Brain microvascular endothelial cell (primary cell): ENCODE measurements around the gene ASIC1.

Experiments
- DNase-seq: peaks from one replicate; pipeline ENCODE4 v3.0.0-alpha.2; 2020
- H3K27ac ChIP-seq: fragments of 250-450 bp; sonication (Bioruptor Pico); 2 replicates; pipeline ENCODE4 v1.5.1; 2020; ENCODE audit warnings: mild to moderate bottlenecking, moderate library complexity
- H3K27me3 ChIP-seq: fragments of 250-450 bp; sonication (Bioruptor Pico); replicated peaks from 2 replicates; pipeline ENCODE4 v1.5.1; 2020; ENCODE audit warnings: mild to moderate bottlenecking
- H3K36me3 ChIP-seq: fragments of 250-450 bp; sonication (Bioruptor Pico); replicated peaks from 2 replicates; pipeline ENCODE4 v1.5.1; 2020; ENCODE audit warnings: mild to moderate bottlenecking
- H3K4me3 ChIP-seq: 2 replicates; pipeline ENCODE4 v1.5.1; 2011; ENCODE audit warnings: low read depth, mild to moderate bottlenecking, control low read depth, low read length, moderate library complexity
- CTCF ChIP-seq: IDR thresholded peaks from 2 replicates; pipeline ENCODE4 v1.5.1; 2011; ENCODE audit warnings: low read depth, mild to moderate bottlenecking, moderate library complexity, low read length, control low read depth, inconsistent platforms; ENCODE audit errors: missing control alignments
- in situ Hi-C: cut with HindIII; loops from 2 replicates; pipeline ENCODE4 v1.10.0; 2017; ENCODE audit warnings: low sequenced_read_pairs, low pct_ligation_motif_present

ASIC1 gene

GRCh38 chr12:50018154-50018553 lies 39.2 kb upstream of the ASIC1 start:
- no peak overlapping the region for H3K27ac ChIP-seq
- TF ChIP-seq CTCF: no peak
- no peak overlapping the region for H3K4me3 ChIP-seq
- in situ Hi-C loops: no loop called here
- DNase-seq: no peak
- H3K27me3 ChIP-seq: no peaks in the 10 kb centered on the region
- H3K36me3 ChIP-seq: no peaks in the 10 kb centered on the region

- no peaks in the 10 kb centered on the region for H3K36me3 ChIP-seq
- H3K27me3 ChIP-seq: no peaks in the 10 kb centered on the region
- TF ChIP-seq CTCF: no peak
- no peak for DNase-seq
- no peak overlapping the region for H3K4me3 ChIP-seq
- in situ Hi-C loops: no loop called here
- H3K27ac ChIP-seq: no peak overlapping the region
Measured at GRCh38 chr12:50018968-50019367, 38.4 kb upstream of the ASIC1 start.

- no peaks in the 10 kb centered on the region for H3K27me3 ChIP-seq
- TF ChIP-seq CTCF: no peak
- in situ Hi-C loops: no loop called here
- H3K36me3 ChIP-seq: no peaks in the 10 kb centered on the region
- H3K4me3 ChIP-seq: no peak overlapping the region
- no peak for DNase-seq
- H3K27ac ChIP-seq: no peak overlapping the region
Measured at GRCh38 chr12:50019524-50019923, 37.9 kb upstream of the ASIC1 start.

GRCh38 chr12:50021031-50021430 lies 36.4 kb upstream of the ASIC1 start:
- H3K27me3 ChIP-seq: no peaks in the 10 kb centered on the region
- H3K27ac ChIP-seq: no peak overlapping the region
- TF ChIP-seq CTCF: no peak
- H3K36me3 ChIP-seq: no peaks in the 10 kb centered on the region
- in situ Hi-C loops: no loop called here
- H3K4me3 ChIP-seq: no peak overlapping the region
- no peak for DNase-seq

- no peak for TF ChIP-seq CTCF
- no peak for DNase-seq
- no peak overlapping the region for H3K27ac ChIP-seq
- H3K36me3 ChIP-seq: no peaks in the 10 kb centered on the region
- H3K4me3 ChIP-seq: no peak overlapping the region
- in situ Hi-C loops: no loop called here
- no peaks in the 10 kb centered on the region for H3K27me3 ChIP-seq
Measured at GRCh38 chr12:50022903-50023302, 34.5 kb upstream of the ASIC1 start.

GRCh38 chr12:50024227-50024626 lies 33.2 kb upstream of the ASIC1 start:
- peak overlapping the region; percentile 94 for H3K4me3 ChIP-seq
- DNase-seq: no peak
- no peak overlapping the region for H3K27ac ChIP-seq
- no peaks in the 10 kb centered on the region for H3K36me3 ChIP-seq
- TF ChIP-seq CTCF: no peak
- in situ Hi-C loops: no loop called here
- no peaks in the 10 kb centered on the region for H3K27me3 ChIP-seq
